ENCODE results near the gene BORCS5.

BORCS5 gene

DNA sequence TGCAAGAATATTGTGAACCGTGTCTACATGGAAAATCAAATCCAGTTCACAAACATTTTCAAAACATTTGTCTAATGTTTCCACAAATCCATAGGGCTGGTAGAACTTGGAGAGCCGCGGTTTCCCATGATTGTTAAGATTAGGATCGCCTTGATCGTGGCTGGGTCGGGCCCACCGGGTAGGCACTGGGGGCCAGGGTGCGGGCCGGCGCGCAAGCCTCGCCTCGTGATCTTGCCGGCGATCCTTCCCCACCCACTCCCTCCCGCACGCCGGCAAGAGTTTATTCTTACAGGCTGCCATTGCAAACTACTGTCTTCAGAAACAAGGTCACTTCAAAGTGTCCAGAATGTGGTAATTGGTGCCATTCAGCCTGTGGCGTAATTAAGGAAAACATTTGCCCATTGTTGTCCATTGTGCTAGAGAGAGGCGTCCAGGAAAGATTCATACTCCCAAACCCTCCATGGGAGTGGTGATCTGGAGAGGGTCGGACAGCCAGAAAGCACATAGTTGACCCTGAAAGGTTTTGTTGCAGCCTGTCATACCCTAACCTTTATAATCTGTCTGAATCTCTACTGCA lies 95.5 kb downstream of the BORCS5 start:
- in situ Hi-C loops (cut with HindIII; ENCODE audit: low sequenced_read_pairs) = no loop called here
- TF ChIP-seq, protein P1, sequence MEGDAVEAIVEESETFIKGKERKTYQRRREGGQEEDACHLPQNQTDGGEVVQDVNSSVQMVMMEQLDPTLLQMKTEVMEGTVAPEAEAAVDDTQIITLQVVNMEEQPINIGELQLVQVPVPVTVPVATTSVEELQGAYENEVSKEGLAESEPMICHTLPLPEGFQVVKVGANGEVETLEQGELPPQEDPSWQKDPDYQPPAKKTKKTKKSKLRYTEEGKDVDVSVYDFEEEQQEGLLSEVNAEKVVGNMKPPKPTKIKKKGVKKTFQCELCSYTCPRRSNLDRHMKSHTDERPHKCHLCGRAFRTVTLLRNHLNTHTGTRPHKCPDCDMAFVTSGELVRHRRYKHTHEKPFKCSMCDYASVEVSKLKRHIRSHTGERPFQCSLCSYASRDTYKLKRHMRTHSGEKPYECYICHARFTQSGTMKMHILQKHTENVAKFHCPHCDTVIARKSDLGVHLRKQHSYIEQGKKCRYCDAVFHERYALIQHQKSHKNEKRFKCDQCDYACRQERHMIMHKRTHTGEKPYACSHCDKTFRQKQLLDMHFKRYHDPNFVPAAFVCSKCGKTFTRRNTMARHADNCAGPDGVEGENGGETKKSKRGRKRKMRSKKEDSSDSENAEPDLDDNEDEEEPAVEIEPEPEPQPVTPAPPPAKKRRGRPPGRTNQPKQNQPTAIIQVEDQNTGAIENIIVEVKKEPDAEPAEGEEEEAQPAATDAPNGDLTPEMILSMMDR (IDR thresholded peaks at IDR 0.05; ENCODE audit: low read depth, low read length) = no peak
- H3K4me3 ChIP-seq (ENCODE audit: low read depth, low read length) = no peak overlapping the region
- DNase-seq (ENCODE audit: low read depth, low spot score) = no peak

GRCh38 chr12:12453635-12454034 lies 96.8 kb downstream of the BORCS5 start:
- no peak for DNase-seq (ENCODE audit: low read depth, low spot score)
- TF ChIP-seq, protein P1 (IDR thresholded peaks at IDR 0.05; ENCODE audit: low read depth, low read length) = no peak
- in situ Hi-C loops (cut with HindIII; ENCODE audit: low sequenced_read_pairs) = no loop called here
- no peak overlapping the region for H3K4me3 ChIP-seq (ENCODE audit: low read depth, low read length)

DNA sequence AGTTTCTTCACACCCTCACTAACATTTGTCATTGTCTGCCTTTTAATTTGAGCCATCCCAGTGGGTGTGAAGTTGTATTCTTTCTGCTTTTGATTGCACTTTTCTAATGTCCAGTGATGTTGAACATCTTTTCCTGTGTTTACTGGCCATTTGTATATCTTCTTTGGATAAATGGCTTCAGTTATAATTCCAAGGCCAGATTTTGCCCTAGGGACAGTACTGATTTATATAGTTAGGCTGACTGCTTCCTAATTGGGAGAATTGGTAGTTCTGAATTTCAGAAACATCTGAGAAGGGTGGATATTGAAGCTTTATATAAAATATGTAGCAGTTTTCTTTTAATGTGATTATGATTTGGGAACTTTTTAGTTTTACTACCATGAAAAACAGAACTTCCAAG lies 97.4 kb downstream of the BORCS5 start:
- H3K4me3 ChIP-seq (ENCODE audit: low read depth, low read length) = no peak overlapping the region
- TF ChIP-seq, protein P1 (IDR thresholded peaks at IDR 0.05; ENCODE audit: low read depth, low read length) = no peak
- DNase-seq (ENCODE audit: low read depth, low spot score) = no peak
- in situ Hi-C loops (cut with HindIII; ENCODE audit: low sequenced_read_pairs) = no loop called here

GRCh38 chr12:12456637-12457036 lies 99.8 kb downstream of the BORCS5 start:
- TF ChIP-seq, protein P1 (IDR thresholded peaks at IDR 0.05; ENCODE audit: low read depth, low read length) = no peak
- in situ Hi-C loops (cut with HindIII; ENCODE audit: low sequenced_read_pairs) = no loop called here
- no peak overlapping the region for H3K4me3 ChIP-seq (ENCODE audit: low read depth, low read length)
- DNase-seq (ENCODE audit: low read depth, low spot score) = peak; percentile 42

- in situ Hi-C loops (cut with HindIII; ENCODE audit: low sequenced_read_pairs) = no loop called here
- no peak for DNase-seq (ENCODE audit: low read depth, low spot score)
- TF ChIP-seq, protein P1 (IDR thresholded peaks at IDR 0.05; ENCODE audit: low read depth, low read length) = no peak
- no peak overlapping the region for H3K4me3 ChIP-seq (ENCODE audit: low read depth, low read length)
Observed at GRCh38 chr12:12460935-12461922, 104.4 kb downstream of the BORCS5 start.

GRCh38 chr12:12461923-12462315 lies 105.0 kb downstream of the BORCS5 start:
- in situ Hi-C loops (cut with HindIII; ENCODE audit: low sequenced_read_pairs) = no loop called here
- no peak overlapping the region for H3K4me3 ChIP-seq (ENCODE audit: low read depth, low read length)
- no peak for DNase-seq (ENCODE audit: low read depth, low spot score)
- TF ChIP-seq, protein P1 (IDR thresholded peaks at IDR 0.05; ENCODE audit: low read depth, low read length) = no peak
